Loucy (cell line): Measurements from ENCODE around the gene PSMG3.
"Not testable (repeated sequence)": the region's sequence is repeated elsewhere in the genome, so short reads cannot be mapped to it uniquely, and the experiment has no call there.

Source experiments
- EZH2phosphoT487 ChIP-seq: fragments of 200-600 bp; IDR thresholded peaks from 2 replicates; pipeline ENCODE4 v1.6.1; 2018; ENCODE audit warnings: antibody characterized with exemption, mild to moderate bottlenecking, moderate library complexity, borderline replicate concordance
- TF ChIP-seq, protein P1 (sequence below): fragments of 200-600 bp; sonication (generic); conservative IDR thresholded peaks from 2 replicates; pipeline ENCODE4 v1.5.1; 2014; ENCODE audit warnings: mild to moderate bottlenecking, antibody characterized with exemption, low read length

GRCh38 chr7:1583241-1583930 lies 13.6 kb upstream of the PSMG3 start:
- TF ChIP-seq, protein P1, sequence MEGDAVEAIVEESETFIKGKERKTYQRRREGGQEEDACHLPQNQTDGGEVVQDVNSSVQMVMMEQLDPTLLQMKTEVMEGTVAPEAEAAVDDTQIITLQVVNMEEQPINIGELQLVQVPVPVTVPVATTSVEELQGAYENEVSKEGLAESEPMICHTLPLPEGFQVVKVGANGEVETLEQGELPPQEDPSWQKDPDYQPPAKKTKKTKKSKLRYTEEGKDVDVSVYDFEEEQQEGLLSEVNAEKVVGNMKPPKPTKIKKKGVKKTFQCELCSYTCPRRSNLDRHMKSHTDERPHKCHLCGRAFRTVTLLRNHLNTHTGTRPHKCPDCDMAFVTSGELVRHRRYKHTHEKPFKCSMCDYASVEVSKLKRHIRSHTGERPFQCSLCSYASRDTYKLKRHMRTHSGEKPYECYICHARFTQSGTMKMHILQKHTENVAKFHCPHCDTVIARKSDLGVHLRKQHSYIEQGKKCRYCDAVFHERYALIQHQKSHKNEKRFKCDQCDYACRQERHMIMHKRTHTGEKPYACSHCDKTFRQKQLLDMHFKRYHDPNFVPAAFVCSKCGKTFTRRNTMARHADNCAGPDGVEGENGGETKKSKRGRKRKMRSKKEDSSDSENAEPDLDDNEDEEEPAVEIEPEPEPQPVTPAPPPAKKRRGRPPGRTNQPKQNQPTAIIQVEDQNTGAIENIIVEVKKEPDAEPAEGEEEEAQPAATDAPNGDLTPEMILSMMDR: not testable (repeated sequence)
- not testable (repeated sequence) for TF ChIP-seq EZH2phosphoT487
